ENCODE results near the gene GYG1. TPM values are rescaled to one million over a fixed set of nuclear protein-coding genes. Genes with fewer than 3 reads are reported as not detected.
A peak's percentile ranks its signal among the peaks of the same experiment; 100 is the strongest.

The GYG1 gene
- total and polyA plus RNA-seq, 2 experiments from 2014 or later, result 11.2 to 47.8 TPM

DNA sequence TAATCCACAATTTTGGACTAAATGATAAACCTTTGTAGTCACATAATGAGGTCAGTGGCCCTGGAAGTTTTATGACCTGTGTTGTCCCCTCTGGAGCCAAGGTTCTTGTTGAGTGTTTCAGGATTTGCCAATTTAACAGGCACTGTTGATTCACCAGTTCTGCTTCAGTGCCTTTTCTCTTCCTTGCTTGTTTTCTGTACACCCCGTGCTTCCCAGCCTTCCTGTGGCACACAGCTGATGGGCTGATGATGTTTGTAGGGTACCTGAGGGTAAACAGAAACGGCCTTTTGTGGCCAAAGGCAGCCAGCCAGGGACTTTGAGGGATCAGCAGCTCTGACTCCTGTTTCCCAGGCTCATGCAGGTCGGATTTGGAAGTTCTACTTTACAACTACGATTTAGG is 13.3 kb downstream of the GYG1 start:
- H3K4me1 ChIP-seq (ENCODE audit: low read depth), result peaks cover 9% of the 10 kb centered on the region
- DNase-seq (ENCODE audit: low read depth in 1 of 2, low spot score in 1 of 2), result no peak
- peaks cover 10% of the 10 kb centered on the region for H3K36me3 ChIP-seq
- H3K9me3 ChIP-seq (ENCODE audit: low read depth), result no peaks in the 10 kb centered on the region
- H3K4me3 ChIP-seq, result no peak overlapping the region
- H3K27ac ChIP-seq, result no peak overlapping the region
- H3K27me3 ChIP-seq, result no peaks in the 10 kb centered on the region
- TF ChIP-seq, protein P1, sequence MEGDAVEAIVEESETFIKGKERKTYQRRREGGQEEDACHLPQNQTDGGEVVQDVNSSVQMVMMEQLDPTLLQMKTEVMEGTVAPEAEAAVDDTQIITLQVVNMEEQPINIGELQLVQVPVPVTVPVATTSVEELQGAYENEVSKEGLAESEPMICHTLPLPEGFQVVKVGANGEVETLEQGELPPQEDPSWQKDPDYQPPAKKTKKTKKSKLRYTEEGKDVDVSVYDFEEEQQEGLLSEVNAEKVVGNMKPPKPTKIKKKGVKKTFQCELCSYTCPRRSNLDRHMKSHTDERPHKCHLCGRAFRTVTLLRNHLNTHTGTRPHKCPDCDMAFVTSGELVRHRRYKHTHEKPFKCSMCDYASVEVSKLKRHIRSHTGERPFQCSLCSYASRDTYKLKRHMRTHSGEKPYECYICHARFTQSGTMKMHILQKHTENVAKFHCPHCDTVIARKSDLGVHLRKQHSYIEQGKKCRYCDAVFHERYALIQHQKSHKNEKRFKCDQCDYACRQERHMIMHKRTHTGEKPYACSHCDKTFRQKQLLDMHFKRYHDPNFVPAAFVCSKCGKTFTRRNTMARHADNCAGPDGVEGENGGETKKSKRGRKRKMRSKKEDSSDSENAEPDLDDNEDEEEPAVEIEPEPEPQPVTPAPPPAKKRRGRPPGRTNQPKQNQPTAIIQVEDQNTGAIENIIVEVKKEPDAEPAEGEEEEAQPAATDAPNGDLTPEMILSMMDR (IDR thresholded peaks at IDR 0.05; ENCODE audit: low read depth, low read length), result no peak

- DNase-seq (ENCODE audit: low read depth in 1 of 2, low spot score in 1 of 2), result no peak
- peaks cover 12% of the 10 kb centered on the region for H3K36me3 ChIP-seq
- no peak overlapping the region for H3K27ac ChIP-seq
- TF ChIP-seq, protein P1 (IDR thresholded peaks at IDR 0.05; ENCODE audit: low read depth, low read length), result no peak
- H3K4me3 ChIP-seq, result no peak overlapping the region
- no peaks in the 10 kb centered on the region for H3K9me3 ChIP-seq (ENCODE audit: low read depth)
- H3K27me3 ChIP-seq, result no peaks in the 10 kb centered on the region
- peaks cover 5% of the 10 kb centered on the region for H3K4me1 ChIP-seq (ENCODE audit: low read depth)
These were observed 14.1 kb downstream of the GYG1 start for GRCh38 chr3:149005416-149005815.

GRCh38 chr3:149007567-149008257 is 16.4 kb downstream of the GYG1 start:
- no peaks in the 10 kb centered on the region for H3K9me3 ChIP-seq (ENCODE audit: low read depth)
- H3K27ac ChIP-seq, result no peak overlapping the region
- H3K4me1 ChIP-seq (ENCODE audit: low read depth), result no peaks in the 10 kb centered on the region
- no peak for DNase-seq (ENCODE audit: low read depth in 1 of 2, low spot score in 1 of 2)
- no peak overlapping the region for H3K4me3 ChIP-seq
- TF ChIP-seq, protein P1 (IDR thresholded peaks at IDR 0.05; ENCODE audit: low read depth, low read length), result no peak
- H3K36me3 ChIP-seq, result peaks cover 12% of the 10 kb centered on the region
- no peaks in the 10 kb centered on the region for H3K27me3 ChIP-seq

GRCh38 chr3:149009732-149010131 is 18.4 kb downstream of the GYG1 start:
- no peaks in the 10 kb centered on the region for H3K27me3 ChIP-seq
- DNase-seq (ENCODE audit: low read depth in 1 of 2, low spot score in 1 of 2), result no peak
- no peak overlapping the region for H3K4me3 ChIP-seq
- H3K27ac ChIP-seq, result no peak overlapping the region
- TF ChIP-seq, protein P1 (IDR thresholded peaks at IDR 0.05; ENCODE audit: low read depth, low read length), result no peak
- H3K9me3 ChIP-seq (ENCODE audit: low read depth), result no peaks in the 10 kb centered on the region
- no peaks in the 10 kb centered on the region for H3K4me1 ChIP-seq (ENCODE audit: low read depth)
- H3K36me3 ChIP-seq, result peaks cover 12% of the 10 kb centered on the region

DNA sequence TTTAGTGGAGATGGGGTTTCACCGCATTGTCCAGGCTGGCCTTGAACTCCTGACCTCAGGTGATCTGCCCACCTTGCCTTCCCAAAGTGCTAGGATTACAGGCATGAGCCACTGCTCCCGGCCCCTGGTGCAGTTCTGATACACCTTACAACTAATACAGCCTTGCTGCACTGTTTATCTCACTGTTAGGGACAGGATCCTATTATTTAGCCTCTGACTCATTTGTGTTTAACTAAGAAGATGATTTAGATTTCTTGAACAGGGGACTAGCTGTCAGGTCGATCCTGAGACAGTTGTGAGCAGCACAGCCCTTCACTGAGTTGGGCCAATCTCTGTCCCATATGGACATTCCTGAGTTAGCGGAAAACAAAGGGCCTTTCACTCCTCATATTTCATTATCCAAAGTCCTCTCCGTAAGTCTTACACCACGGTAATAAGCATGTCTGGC is 19.2 kb downstream of the GYG1 start:
- Histone ChIP-seq H3K4me1 (ENCODE audit: low read depth) (no peaks in the 10 kb centered on the region), H3K27ac (no peak overlapping the region), H3K27me3 (no peaks in the 10 kb centered on the region), H3K9me3 (ENCODE audit: low read depth) (no peaks in the 10 kb centered on the region), H3K4me3 (no peak overlapping the region), H3K36me3 (peaks cover 8% of the 10 kb centered on the region)
- TF ChIP-seq, protein P1 (IDR thresholded peaks at IDR 0.05; ENCODE audit: low read depth, low read length), result no peak
- DNase-seq (ENCODE audit: low read depth in 1 of 2, low spot score in 1 of 2), result peak in 1 of 2 donors; percentile 84

All from cardiac muscle cell (in vitro differentiated cells and primary cell).